ENCODE measurements around the gene KCNG2. TPM values are rescaled to one million over a fixed set of nuclear protein-coding genes. Genes with fewer than 3 reads are reported as not detected.

The KCNG2 gene
- total RNA-seq, 2 experiments from 2014 or later: not detected

DNA sequence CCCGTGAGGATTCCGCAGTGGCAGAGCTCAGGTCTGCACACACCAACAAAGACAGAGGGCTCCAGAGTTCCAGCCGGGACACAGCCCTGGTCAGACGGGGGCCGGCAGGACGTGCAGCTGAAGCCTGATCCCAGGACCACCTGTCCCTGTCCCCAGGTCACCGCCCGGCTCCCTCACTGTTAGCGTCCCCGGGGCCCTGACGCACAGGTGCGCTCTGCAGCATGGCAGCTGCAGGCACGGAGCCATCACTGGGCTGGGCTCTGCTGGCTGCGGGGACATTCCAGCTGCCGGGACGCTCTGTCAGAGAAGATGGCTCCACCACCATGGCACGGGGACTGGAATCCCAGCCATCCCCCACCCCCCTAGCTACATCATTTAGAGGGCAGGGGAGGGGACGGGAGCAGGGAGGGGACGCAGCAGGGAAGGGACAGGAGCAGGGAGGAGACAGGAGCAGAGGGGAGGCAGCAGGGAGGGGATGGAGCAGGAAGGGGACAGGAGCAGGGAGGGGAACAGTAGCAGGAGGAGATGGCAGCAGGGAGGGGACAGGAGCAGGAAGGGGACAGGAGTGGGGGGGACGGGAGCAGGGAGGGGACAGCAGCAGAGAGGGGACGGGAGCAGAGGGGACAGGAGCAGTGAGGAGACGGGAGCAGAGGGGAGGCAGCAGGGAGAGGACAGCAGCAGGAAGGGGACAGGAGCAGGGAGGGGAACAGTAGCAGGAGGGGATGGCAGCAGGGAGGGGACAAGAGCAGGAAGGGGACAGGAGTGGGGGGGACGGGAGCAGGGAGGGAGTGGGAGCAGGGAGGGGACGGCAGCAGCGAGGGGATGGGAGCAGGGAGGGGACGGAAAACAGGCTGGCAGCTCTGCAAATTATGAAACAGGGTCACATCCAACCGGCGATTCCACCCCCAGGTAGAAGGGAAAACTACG, 113.9 kb downstream of the KCNG2 start:
- Mint-ChIP-seq H3K4me1 (ENCODE audit: low read depth) (peaks cover under 1% of the 10 kb centered on the region), H3K9me3 (no peaks in the 10 kb centered on the region), H3K27me3 (no peaks in the 10 kb centered on the region), H3K4me3 (no peak overlapping the region), H3K27ac (no peak overlapping the region), H3K36me3 (peaks cover 21% of the 10 kb centered on the region)
- peak; percentile 6 for DNase-seq
- ChIA-PET POLR2A (no interaction called here), CTCF (no interaction called here)
- intact Hi-C loops (cut with micrococcal nuclease): no loop called here

- no peaks in the 10 kb centered on the region for H3K27me3 Mint-ChIP-seq
- no peaks in the 10 kb centered on the region for H3K4me1 Mint-ChIP-seq (ENCODE audit: low read depth)
- CTCF ChIA-PET: no interaction called here
- H3K4me3 Mint-ChIP-seq: no peak overlapping the region
- H3K27ac Mint-ChIP-seq: no peak overlapping the region
- peaks cover 21% of the 10 kb centered on the region for H3K36me3 Mint-ChIP-seq
- no peaks in the 10 kb centered on the region for H3K9me3 Mint-ChIP-seq
- POLR2A ChIA-PET: no interaction called here
- DNase-seq: peak; percentile 39
- intact Hi-C loops (cut with micrococcal nuclease): no loop called here
Observed at GRCh38 chr18:79912409-79912991, 114.8 kb downstream of the KCNG2 start.

DNA sequence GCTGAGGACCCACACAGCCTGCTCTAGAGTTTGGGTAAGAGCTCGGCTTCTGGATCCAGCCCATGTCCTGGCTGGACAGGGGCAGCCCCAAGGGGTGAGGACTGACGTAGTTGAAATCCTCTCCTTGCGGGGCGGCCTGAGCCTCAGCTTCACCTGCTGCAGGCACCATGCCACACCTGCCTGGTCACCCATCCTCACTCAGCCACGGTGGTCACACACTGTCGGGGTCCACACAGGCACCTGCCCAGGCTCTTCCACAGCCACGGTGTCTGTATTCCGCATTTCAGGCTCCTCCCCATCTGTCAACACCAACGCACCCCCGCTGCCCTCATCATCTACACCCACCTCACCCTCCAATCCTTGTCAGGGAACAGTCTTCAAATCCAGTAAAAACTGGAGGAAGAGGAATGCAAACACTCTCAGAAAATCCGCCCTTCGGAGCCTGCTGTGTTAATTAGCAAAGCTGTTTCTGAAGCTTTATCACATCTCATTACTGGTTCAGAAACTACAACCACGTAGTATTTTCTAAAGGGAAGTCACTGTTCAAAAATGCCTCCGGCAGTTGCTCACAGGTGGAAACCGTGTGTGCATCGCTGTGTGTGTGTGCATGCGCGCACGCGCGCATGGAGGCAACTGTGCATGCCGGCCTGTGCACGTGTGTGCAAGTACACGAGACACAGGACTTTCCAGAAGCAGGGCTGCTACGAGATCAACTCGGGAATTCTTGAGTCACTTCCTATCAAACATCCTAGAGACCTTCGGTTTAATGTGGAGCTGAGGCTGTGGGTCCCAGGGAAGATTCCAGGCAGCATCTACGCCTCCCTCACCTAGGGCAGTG, 115.5 kb downstream of the KCNG2 start:
- H3K36me3 Mint-ChIP-seq: peaks cover 18% of the 10 kb centered on the region
- H3K9me3 Mint-ChIP-seq: no peaks in the 10 kb centered on the region
- DNase-seq: peak; percentile 7
- intact Hi-C loops (cut with micrococcal nuclease): no loop called here
- ChIA-PET CTCF (interaction anchor here (0.7 kb wide), 1 partner anchor 46 kb away, joined by 3 read pairs; no protein-coding TSS in a partner anchor), POLR2A (no interaction called here)
- no peak overlapping the region for H3K27ac Mint-ChIP-seq
- no peaks in the 10 kb centered on the region for H3K4me1 Mint-ChIP-seq (ENCODE audit: low read depth)
- H3K4me3 Mint-ChIP-seq: no peak overlapping the region
- H3K27me3 Mint-ChIP-seq: no peaks in the 10 kb centered on the region

DNA sequence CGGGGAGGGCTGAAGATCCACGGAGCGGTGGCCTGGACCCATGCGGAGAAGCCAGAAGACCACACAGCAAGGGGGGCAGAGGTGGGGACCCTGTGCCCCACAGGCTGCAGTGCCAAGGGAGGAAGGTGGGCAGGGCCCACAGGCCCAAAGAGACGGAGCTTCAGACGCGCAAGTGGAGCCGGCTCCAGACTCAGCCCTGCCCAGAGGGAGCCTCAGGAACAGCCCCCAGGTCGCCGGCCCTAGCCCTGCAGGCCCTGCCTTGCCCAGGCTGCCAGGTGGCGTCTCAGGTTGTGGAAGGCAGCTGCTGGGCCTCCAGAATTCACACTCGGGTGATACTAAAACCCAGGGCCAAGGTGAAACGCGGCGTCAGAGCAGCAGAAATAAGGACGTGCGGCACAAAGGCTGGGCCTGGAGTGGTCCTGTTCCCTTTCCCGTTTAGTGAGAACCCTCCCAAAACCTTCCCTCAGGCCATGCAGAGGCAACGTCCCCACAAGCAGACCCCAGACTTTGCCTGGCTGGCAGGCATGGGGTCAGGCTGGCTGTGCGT, 116.9 kb downstream of the KCNG2 start:
- CTCF ChIA-PET: no interaction called here
- H3K27me3 Mint-ChIP-seq: no peaks in the 10 kb centered on the region
- H3K4me1 Mint-ChIP-seq (ENCODE audit: low read depth): no peaks in the 10 kb centered on the region
- H3K9me3 Mint-ChIP-seq: no peaks in the 10 kb centered on the region
- no peak overlapping the region for H3K4me3 Mint-ChIP-seq
- H3K27ac Mint-ChIP-seq: no peak overlapping the region
- intact Hi-C loops (cut with micrococcal nuclease): no loop called here
- peak; percentile 7 for DNase-seq
- POLR2A ChIA-PET: no interaction called here
- peaks cover 13% of the 10 kb centered on the region for H3K36me3 Mint-ChIP-seq

DNA sequence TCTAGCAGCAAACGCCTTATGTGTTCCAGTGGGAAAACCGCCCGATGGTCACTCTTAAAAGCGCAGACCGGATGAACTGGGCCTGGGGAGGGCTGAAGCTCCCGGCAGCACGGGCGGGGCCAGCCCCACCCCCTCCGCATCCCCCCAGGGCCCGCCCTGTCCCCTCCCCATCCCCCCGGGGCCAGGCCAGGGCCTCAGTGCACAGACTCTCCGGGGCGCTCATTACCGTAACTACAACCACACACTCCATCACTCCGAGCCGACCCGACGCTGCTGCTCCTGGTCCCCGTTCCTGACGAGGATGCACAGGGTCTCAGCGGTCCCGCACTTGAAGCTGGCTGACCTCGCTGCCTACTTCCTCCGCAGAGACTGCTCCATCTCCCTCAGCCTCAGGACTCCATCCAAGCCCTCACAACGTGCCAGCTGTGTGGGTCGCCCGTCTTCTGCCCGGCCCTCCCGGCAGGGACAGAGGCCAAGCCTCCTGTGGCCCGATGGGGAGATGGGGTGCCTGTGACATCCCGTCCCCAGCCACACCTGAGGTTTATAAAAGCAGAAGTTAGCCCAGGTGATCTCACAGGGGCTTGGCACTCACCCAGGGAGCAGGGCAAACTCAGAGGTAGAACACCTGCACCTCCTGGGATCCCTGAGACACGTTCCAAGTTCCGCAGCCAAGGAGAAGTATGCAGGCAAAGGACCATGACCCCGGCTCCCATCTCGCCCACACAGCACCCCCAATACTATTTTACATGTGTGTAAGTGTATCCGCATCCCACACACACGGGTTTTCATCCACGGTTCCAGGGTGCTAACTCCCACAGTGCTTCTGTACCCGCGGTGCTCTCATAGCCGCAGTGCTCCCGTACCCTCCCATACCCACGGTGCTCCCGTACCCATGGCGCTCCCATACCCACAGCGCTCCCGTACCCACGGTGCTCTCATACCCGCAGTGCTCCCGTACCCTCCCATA, 117.7 kb downstream of the KCNG2 start:
- H3K4me3 Mint-ChIP-seq: no peak overlapping the region
- no peaks in the 10 kb centered on the region for H3K27me3 Mint-ChIP-seq
- ChIA-PET POLR2A (no interaction called here), CTCF (no interaction called here)
- H3K4me1 Mint-ChIP-seq (ENCODE audit: low read depth): no peaks in the 10 kb centered on the region
- DNase-seq: peak; percentile 5
- peaks cover 13% of the 10 kb centered on the region for H3K36me3 Mint-ChIP-seq
- no peaks in the 10 kb centered on the region for H3K9me3 Mint-ChIP-seq
- intact Hi-C loops (cut with micrococcal nuclease): no loop called here
- H3K27ac Mint-ChIP-seq: no peak overlapping the region

- DNase-seq: no peak
- Mint-ChIP-seq H3K4me3 (no peak overlapping the region), H3K27me3 (no peaks in the 10 kb centered on the region), H3K36me3 (peaks cover 13% of the 10 kb centered on the region), H3K27ac (no peak overlapping the region), H3K4me1 (ENCODE audit: low read depth) (no peaks in the 10 kb centered on the region), H3K9me3 (no peaks in the 10 kb centered on the region)
- ChIA-PET POLR2A (no interaction called here), CTCF (no interaction called here)
- intact Hi-C loops (cut with micrococcal nuclease): no loop called here
Observed at GRCh38 chr18:79916128-79916494, 118.4 kb downstream of the KCNG2 start.

- no peak overlapping the region for H3K4me3 Mint-ChIP-seq
- peak; percentile 4 for DNase-seq
- no peaks in the 10 kb centered on the region for H3K27me3 Mint-ChIP-seq
- H3K9me3 Mint-ChIP-seq: no peaks in the 10 kb centered on the region
- ChIA-PET CTCF (no interaction called here), POLR2A (no interaction called here)
- no peak overlapping the region for H3K27ac Mint-ChIP-seq
- H3K4me1 Mint-ChIP-seq (ENCODE audit: low read depth): no peaks in the 10 kb centered on the region
- intact Hi-C loops (cut with micrococcal nuclease): no loop called here
- peaks cover 13% of the 10 kb centered on the region for H3K36me3 Mint-ChIP-seq
Observed at GRCh38 chr18:79916546-79917168, 118.9 kb downstream of the KCNG2 start.

DNA sequence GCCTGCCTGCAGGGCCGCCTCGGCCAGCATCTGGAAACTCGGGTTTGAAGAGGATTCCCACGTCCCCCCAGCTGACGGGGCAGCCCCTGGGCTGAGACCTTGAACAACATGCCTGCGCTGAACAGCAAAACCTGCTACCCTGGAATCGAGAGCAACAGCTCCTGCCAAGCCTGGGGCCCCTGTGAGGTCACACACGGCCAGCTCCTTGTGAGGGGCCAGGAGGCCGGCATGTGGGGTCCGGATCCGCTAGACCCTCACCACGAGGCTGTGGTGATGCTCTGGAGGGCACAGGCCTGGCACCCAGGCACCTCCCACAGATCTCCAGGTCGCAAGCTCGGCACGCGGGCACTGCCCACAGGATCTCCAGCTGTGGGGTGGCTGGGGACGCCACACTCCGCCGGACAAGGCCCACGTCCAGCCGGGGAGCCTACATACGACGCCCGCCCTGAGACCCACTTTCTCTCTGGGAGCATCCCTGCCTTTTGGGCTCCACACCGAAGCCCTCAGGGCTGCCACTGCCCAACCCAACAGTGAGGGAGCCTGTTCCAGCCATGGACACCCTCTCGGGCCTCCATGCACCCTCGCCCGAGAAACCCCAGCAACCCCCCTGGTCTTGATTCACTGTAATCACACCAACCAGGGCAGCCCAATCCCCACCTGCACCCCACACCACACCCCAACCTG, 119.6 kb downstream of the KCNG2 start:
- Mint-ChIP-seq H3K9me3 (no peaks in the 10 kb centered on the region), H3K4me1 (ENCODE audit: low read depth) (no peaks in the 10 kb centered on the region), H3K36me3 (peaks cover 10% of the 10 kb centered on the region), H3K27me3 (no peaks in the 10 kb centered on the region), H3K27ac (no peak overlapping the region), H3K4me3 (no peak overlapping the region)
- POLR2A ChIA-PET: no interaction called here
- intact Hi-C loops (cut with micrococcal nuclease): no loop called here
- peak; percentile 7 for DNase-seq
- CTCF ChIA-PET: no interaction called here

GRCh38 chr18:79917853-79918614, 120.3 kb downstream of the KCNG2 start:
- Mint-ChIP-seq H3K4me3 (no peak overlapping the region), H3K36me3 (peaks cover 10% of the 10 kb centered on the region), H3K27ac (no peak overlapping the region), H3K4me1 (ENCODE audit: low read depth) (no peaks in the 10 kb centered on the region), H3K9me3 (no peaks in the 10 kb centered on the region), H3K27me3 (no peaks in the 10 kb centered on the region)
- CTCF ChIA-PET: no interaction called here
- POLR2A ChIA-PET: no interaction called here
- peak; percentile 7 for DNase-seq
- intact Hi-C loops (cut with micrococcal nuclease): no loop called here

- H3K4me1 Mint-ChIP-seq (ENCODE audit: low read depth): no peaks in the 10 kb centered on the region
- no peaks in the 10 kb centered on the region for H3K9me3 Mint-ChIP-seq
- intact Hi-C loops (cut with micrococcal nuclease): no loop called here
- no peak overlapping the region for H3K4me3 Mint-ChIP-seq
- H3K27ac Mint-ChIP-seq: no peak overlapping the region
- no peak for DNase-seq
- ChIA-PET POLR2A (no interaction called here), CTCF (no interaction called here)
- H3K27me3 Mint-ChIP-seq: no peaks in the 10 kb centered on the region
- H3K36me3 Mint-ChIP-seq: peaks cover 11% of the 10 kb centered on the region
Observed at GRCh38 chr18:79918615-79919011, 120.9 kb downstream of the KCNG2 start.

All from activated CD4-positive, alpha-beta memory T cell treated with anti-CD3 and anti-CD28 coated beads for 36 hours (primary cell).